OCI-LY7 (cell line): Measurements from ENCODE around the gene PLCB3.

Experiments
- EZH2phosphoT487 ChIP-seq: fragments of 200-600 bp; sonication (generic); IDR thresholded peaks from 2 replicates; pipeline ENCODE4 v1.6.1; 2018; ENCODE audit warnings: low read depth, borderline replicate concordance, mild to moderate bottlenecking, mixed run types, antibody characterized with exemption, low read length, moderate library complexity, mixed read lengths
- TF ChIP-seq, protein P1 (sequence below): fragments of 200-600 bp; sonication (generic); conservative IDR thresholded peaks from 2 replicates; pipeline ENCODE4 v1.5.1; 2014; ENCODE audit warnings: mild to moderate bottlenecking, antibody characterized with exemption, low read length, moderate library complexity, mixed read lengths

DNA sequence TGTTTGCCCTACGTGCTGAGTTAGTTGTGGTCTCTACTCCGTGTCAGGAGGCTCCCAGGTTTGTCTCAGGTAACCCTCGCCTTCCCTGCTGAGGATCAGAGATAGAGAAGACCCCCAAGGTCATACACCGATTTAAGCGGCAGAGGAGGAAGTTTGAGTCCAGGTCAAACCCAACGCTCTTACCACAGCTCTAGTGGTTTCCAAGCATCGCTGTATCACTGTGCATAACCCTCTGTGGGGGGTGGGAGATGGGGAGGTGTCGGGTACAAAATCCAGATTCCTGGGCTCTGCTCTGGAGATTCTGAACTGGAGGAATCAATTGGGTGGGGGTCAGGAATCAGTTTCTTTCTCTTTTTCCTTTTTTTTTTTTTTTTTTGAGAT, 20.4 kb upstream of the PLCB3 start:
- TF ChIP-seq, protein P1, sequence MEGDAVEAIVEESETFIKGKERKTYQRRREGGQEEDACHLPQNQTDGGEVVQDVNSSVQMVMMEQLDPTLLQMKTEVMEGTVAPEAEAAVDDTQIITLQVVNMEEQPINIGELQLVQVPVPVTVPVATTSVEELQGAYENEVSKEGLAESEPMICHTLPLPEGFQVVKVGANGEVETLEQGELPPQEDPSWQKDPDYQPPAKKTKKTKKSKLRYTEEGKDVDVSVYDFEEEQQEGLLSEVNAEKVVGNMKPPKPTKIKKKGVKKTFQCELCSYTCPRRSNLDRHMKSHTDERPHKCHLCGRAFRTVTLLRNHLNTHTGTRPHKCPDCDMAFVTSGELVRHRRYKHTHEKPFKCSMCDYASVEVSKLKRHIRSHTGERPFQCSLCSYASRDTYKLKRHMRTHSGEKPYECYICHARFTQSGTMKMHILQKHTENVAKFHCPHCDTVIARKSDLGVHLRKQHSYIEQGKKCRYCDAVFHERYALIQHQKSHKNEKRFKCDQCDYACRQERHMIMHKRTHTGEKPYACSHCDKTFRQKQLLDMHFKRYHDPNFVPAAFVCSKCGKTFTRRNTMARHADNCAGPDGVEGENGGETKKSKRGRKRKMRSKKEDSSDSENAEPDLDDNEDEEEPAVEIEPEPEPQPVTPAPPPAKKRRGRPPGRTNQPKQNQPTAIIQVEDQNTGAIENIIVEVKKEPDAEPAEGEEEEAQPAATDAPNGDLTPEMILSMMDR = no peak
- no peak for TF ChIP-seq EZH2phosphoT487
